Measurements from ENCODE around the gene ARPC1B.

DNA sequence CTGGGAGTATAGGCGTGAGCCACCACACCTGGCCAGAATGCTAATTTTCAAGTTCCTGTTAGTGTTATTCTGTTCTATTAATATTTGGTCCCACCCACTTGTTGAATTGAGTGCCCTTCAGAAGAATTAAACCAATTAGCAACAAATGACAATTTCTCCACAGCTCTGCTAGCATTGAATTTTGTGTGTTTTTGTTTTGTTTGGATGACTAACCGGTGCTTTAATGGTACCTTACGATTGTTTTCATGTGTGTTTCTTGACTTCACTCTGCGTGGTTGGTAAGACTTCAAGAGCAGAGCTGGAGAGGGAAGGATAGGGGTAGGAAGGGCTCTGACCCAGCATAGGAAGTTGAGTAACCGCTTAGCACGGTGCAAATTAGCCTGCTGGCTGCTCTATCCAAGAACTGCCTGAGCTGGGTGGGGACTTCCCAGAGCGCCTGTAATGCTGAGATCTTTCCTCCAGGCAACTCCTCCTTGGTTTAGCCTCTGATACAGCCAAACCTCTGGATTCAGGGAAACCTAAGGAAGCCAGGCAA is 4.6 kb downstream of the ARPC1B start:
- TF ChIP-seq, protein P1, sequence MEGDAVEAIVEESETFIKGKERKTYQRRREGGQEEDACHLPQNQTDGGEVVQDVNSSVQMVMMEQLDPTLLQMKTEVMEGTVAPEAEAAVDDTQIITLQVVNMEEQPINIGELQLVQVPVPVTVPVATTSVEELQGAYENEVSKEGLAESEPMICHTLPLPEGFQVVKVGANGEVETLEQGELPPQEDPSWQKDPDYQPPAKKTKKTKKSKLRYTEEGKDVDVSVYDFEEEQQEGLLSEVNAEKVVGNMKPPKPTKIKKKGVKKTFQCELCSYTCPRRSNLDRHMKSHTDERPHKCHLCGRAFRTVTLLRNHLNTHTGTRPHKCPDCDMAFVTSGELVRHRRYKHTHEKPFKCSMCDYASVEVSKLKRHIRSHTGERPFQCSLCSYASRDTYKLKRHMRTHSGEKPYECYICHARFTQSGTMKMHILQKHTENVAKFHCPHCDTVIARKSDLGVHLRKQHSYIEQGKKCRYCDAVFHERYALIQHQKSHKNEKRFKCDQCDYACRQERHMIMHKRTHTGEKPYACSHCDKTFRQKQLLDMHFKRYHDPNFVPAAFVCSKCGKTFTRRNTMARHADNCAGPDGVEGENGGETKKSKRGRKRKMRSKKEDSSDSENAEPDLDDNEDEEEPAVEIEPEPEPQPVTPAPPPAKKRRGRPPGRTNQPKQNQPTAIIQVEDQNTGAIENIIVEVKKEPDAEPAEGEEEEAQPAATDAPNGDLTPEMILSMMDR (IDR thresholded peaks at IDR 0.05) = no peak
- TF ChIP-seq POLR2A (IDR thresholded peaks at IDR 0.05) = no peak

Measured in body of pancreas (tissue), 4 donors.